PFSK-1 (cell line): ENCODE data around the gene THAP5.

Source experiments
- FOXP2 ChIP-seq: optimal IDR thresholded peaks from 2 replicates; pipeline ENCODE3; 2011; ENCODE audit warnings: borderline replicate concordance, control low read depth, inconsistent platforms; ENCODE audit not compliant: insufficient read depth; ENCODE audit errors: extremely low read length, extremely low read depth
- POLR2AphosphoS5 ChIP-seq: IDR thresholded peaks from 2 replicates; pipeline ENCODE4 v1.6.1; 2012; ENCODE audit warnings: low read depth, mild to moderate bottlenecking, control low read depth, low read length, moderate library complexity
- SIN3A ChIP-seq: IDR thresholded peaks from 2 replicates; pipeline ENCODE4 v1.6.1; 2012; ENCODE audit warnings: mild to moderate bottlenecking, low read length, moderate library complexity, borderline replicate concordance; ENCODE audit not compliant: insufficient read depth
- TAF1 ChIP-seq: IDR thresholded peaks from 2 replicates; pipeline ENCODE4 v1.6.1; 2012; ENCODE audit warnings: low read length, control low read depth, borderline replicate concordance; ENCODE audit not compliant: insufficient read depth
- TF ChIP-seq, protein P1 (sequence below), 2 experiments: IDR thresholded peaks; 2 replicates each; pipeline versions ENCODE4 v1.6.1 to v1.8.0; 2011 to 2012; ENCODE audit warnings: low read depth in 2 of 2, low read length in 2 of 2, control low read depth in 1 of 2, inconsistent platforms in 1 of 2, mild to moderate bottlenecking in 1 of 2, moderate library complexity in 1 of 2; ENCODE audit not compliant: insufficient read depth in 1 of 2

THAP5 gene

DNA sequence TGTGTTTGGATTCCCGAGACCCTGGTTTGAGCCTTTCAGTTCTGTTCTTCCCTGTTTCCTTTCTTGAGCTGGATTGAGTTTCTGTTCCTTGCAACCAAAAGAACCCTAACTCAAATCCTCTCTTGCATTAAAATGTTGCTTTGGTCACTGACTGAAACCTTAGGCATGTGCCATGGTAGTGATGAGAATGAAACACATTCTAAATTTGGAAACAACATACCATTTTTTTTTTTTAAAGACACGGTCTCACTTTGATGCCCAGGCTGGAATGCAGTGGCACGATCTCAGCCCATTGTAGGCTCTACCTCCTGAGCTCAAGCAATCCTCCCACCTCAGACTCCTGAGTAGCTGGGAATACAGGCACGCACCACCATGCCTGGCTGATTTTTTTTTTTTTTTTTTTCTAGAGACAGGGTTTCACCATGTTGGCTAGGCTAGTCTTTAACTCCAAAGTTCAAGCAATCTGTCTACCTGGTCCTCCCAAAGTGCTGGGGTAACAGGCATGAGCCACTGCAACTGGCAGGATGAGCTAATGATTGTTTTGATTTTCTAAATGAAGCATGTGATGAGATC, 8.4 kb downstream of the THAP5 start:
- TF ChIP-seq, protein P1, sequence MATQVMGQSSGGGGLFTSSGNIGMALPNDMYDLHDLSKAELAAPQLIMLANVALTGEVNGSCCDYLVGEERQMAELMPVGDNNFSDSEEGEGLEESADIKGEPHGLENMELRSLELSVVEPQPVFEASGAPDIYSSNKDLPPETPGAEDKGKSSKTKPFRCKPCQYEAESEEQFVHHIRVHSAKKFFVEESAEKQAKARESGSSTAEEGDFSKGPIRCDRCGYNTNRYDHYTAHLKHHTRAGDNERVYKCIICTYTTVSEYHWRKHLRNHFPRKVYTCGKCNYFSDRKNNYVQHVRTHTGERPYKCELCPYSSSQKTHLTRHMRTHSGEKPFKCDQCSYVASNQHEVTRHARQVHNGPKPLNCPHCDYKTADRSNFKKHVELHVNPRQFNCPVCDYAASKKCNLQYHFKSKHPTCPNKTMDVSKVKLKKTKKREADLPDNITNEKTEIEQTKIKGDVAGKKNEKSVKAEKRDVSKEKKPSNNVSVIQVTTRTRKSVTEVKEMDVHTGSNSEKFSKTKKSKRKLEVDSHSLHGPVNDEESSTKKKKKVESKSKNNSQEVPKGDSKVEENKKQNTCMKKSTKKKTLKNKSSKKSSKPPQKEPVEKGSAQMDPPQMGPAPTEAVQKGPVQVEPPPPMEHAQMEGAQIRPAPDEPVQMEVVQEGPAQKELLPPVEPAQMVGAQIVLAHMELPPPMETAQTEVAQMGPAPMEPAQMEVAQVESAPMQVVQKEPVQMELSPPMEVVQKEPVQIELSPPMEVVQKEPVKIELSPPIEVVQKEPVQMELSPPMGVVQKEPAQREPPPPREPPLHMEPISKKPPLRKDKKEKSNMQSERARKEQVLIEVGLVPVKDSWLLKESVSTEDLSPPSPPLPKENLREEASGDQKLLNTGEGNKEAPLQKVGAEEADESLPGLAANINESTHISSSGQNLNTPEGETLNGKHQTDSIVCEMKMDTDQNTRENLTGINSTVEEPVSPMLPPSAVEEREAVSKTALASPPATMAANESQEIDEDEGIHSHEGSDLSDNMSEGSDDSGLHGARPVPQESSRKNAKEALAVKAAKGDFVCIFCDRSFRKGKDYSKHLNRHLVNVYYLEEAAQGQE (IDR thresholded peaks at IDR 0.05; ENCODE audit: insufficient read depth in 1 of 2, low read depth in 2 of 2, low read length in 2 of 2): no peak
- no peak for TF ChIP-seq TAF1
- no peak for TF ChIP-seq SIN3A
- TF ChIP-seq FOXP2: no peak
- no peak for TF ChIP-seq POLR2AphosphoS5

DNA sequence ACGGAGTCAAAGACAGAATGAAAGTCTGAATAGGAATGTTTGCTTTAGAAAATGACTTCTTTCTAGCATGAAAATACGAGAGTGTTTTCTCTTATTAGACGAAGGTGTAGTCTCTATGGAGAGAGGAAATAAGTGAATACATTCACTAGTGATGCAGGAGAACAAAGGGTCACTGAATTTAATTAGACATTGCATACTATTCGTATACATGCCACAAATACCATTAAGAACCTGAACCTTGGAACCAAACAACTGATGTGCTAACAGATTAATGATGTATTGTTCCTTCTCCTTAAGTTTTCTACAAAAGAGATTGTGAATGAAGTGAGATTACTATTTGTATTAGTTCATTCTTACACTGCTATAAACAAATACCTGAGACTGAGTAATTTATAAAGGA, 10.3 kb downstream of the THAP5 start:
- TF ChIP-seq FOXP2: no peak
- no peak for TF ChIP-seq SIN3A
- no peak for TF ChIP-seq POLR2AphosphoS5
- no peak for TF ChIP-seq TAF1
- TF ChIP-seq, protein P1 (IDR thresholded peaks at IDR 0.05; ENCODE audit: insufficient read depth in 1 of 2, low read depth in 2 of 2, low read length in 2 of 2): no peak

DNA sequence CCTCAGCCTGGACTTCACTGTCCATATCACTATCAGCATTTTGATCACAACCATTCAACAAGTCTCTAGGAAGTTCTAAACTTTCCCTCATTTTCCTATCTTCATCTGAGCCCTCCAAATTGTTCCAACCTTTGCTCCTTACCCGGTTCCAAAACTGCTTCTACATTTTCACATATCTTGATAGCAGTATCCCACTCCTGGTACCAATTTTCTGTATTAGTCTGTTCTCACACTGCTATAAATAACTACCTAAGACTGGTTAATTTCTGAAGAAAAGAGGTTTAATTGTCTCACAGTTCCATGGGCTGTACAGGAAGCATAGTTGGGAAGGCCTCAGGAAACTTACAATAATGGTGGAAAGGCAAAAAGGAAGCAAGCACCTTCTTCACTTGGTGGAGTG, 11.9 kb downstream of the THAP5 start:
- TF ChIP-seq POLR2AphosphoS5 (no peak), FOXP2 (no peak), TAF1 (no peak), SIN3A (no peak)
- TF ChIP-seq, protein P1 (IDR thresholded peaks at IDR 0.05; ENCODE audit: insufficient read depth in 1 of 2, low read depth in 2 of 2, low read length in 2 of 2): no peak

DNA sequence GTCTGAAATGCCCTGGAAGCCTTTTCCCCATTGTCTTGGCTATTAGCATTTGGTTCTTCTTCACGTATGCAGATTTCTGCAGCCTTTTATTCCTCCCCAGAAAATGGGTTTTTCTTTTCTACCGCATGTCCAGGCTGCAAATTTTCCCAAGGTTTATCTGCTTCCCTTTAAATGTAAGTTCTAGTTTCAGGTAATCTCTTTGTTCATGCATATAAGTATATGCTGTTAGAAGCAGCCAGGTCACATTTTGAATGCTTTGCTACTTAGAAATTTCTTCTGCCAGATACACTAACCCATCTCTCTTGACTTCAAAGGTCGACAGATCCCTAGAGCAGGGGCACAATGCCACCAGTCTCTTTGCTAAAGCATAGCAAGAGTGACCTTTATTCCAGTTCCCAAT, 12.3 kb downstream of the THAP5 start:
- TF ChIP-seq FOXP2 (no peak), TAF1 (no peak), SIN3A (no peak), POLR2AphosphoS5 (no peak)
- TF ChIP-seq, protein P1 (IDR thresholded peaks at IDR 0.05; ENCODE audit: insufficient read depth in 1 of 2, low read depth in 2 of 2, low read length in 2 of 2): no peak

DNA sequence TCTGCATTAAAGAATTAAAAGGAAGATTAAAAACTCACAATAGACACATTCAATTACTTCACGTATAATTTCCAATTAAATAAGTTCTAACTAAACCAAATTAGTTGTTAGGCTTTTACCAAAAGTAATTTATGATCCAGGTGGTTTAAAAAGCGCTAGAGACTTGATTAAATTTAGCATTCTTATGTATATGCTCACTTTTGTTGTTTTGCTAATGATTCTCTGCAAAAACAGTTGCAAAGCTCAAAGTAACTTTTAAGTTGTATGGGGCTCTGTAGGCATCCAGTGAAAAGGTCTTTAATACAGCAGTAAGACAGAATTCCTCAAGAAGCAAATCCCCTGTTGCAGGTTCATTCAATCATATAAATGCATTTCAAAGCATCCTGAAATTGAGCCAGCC, 28.0 kb downstream of the THAP5 start:
- no peak for TF ChIP-seq POLR2AphosphoS5
- TF ChIP-seq SIN3A: no peak
- TF ChIP-seq, protein P1 (IDR thresholded peaks at IDR 0.05; ENCODE audit: insufficient read depth in 1 of 2, low read depth in 2 of 2, low read length in 2 of 2): no peak
- TF ChIP-seq FOXP2: no peak
- TF ChIP-seq TAF1: no peak
